HG02943 (cell line): Measurements from ENCODE around the gene BHLHE23.
A peak's percentile ranks its signal among the peaks of the same experiment; 100 is the strongest.

Source experiments
- ATAC-seq: cut with Tn5 transposase; IDR thresholded peaks from one replicate; pipeline ENCODE4 v1.9.1; 2021; ENCODE audit warnings: mild to moderate bottlenecking, low read depth, moderate library complexity; ENCODE audit not compliant: unreplicated experiment

BHLHE23 gene

DNA sequence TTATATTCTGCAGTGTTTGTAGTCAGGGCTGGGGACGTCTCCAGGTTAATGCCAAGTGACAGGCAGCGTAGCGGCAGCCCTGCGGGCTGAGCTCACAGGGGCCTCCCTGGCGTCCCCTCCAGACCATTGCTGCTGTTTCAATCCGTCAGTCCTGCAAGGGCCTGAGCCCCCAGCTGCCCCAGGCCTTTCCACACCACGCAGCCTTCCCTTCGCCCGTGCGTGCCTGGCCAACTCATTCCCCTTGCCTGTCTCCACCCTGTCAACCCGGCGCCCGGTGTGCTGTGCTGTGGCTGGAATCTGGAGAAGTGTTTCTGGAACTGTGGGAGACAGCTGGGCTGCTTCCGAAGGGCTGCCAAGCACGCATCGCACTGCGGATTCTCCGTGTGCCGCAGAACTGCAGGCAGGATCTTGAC is 11.9 kb downstream of the BHLHE23 start:
- ATAC-seq: no peak

DNA sequence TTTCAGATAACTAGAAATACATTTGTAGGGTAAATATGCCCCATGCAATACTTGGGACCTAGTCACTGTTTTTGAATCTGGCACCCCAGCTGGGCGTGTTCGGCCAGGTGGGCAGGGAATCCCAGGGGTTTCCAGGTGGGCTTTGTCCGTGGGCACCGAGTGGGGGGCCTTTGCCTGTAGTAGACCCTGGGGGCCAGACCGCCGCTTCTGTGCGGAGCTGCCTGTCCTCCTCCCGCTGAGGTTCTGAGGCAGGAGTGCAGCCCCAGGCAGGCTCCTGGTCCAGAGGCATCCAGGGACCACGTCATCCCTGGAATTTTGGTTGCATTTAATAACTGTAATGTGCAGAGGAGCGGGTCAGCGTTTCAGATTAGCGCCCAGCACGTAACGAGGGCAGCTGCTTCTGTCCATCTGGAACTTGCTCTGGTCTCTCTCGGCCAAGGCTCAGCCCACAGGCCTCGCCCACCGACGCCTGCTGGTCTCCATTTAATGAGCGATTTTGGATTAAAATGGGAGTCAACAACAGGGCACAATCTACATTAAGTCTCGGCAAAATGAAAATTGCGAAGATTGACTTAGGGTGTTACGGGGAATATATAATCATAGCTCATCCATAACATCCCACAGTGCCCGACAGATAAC is 12.8 kb downstream of the BHLHE23 start:
- no peak for ATAC-seq

DNA sequence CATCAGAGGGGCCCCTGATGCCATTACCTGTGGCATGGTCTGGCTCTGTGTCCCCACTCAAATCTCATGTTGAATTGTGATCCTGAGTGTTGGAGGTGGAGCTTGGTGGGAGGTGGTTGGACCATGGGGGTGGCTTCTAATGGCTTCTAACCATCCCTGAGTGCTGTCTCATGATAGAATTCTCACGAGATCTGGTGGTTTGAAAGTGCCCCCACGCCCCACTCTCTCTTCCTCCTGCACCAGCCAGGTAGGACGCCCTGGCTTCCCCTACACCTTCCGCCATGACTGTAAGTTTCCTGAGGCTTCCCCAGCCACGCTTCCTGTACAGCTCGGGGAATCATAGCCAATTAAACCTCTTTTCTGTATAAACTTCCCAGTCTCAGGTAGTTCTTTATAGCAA is 14.9 kb downstream of the BHLHE23 start:
- ATAC-seq: no peak

DNA sequence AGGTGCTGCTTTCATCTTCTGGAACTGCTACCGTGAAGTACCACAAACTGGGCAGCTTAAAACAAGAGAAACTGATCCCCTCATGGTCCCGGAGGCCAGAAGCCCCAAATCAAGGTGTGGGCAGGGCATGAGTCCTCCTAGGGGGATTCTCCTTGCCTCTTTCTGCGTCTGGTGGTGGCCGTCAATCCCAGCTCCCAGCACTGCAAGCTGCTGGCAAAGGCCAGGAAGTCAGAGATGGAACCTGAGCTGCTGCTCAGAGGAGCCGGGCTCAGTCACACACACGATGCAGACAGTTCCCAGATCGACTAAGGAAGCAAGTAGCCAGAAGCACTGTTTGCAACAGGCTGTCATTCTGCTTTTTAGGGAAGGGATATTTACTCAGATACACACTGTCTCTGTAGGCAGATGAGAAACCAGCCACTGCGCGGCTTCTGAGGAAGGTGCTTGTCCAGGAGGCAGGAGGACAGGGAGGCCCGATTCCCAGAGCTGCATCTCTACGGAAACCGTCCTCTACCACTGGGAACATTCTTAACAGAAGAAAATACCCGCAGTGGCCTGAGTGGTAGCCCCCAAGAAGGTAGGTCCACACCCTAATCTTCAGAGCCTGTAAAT is 15.5 kb downstream of the BHLHE23 start:
- no peak for ATAC-seq

DNA sequence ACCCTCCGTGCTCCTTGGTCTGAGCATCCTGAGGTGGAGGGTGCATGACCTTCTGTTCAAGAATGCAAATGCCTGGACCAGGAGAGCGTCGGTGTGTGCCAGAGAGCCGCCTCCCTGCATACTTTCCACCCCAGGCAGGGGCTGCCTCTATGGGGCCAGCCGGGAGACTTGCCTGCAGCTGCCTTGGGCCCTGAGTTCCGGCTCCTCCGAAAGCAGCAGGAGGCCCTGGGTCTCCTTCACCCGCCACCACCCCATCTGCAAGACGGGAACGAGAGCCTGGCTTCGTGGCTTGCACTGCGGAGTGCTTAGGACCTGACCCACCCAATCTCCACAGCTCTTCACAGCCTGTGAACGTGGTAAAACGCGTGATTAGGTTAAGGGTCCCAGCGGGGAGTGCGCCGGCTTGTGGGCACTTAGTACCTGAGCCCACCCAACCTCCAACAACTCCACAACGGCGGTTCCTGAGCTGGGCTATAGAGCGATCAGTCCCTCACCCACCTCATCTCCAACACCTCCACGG is 16.4 kb downstream of the BHLHE23 start:
- ATAC-seq: no peak

DNA sequence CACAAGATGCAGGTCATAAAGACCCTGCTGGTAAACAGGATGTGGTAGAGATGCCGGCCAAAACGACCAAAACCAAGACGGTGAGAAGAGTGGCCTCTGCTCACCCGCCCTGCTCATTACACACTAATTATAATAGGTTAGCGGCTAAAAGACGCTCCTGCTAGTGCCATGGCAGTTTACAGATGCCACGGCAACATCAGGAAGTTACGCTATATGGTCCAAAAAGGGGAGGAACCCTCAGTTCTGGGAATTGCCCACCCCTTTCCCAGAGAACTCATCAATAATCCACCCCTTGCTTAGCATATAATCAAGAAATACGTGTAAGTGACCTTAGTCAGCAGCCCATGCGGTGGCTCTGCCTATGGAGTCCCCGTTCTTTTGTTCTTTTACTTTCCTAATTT is 17.6 kb downstream of the BHLHE23 start:
- ATAC-seq: no peak

DNA sequence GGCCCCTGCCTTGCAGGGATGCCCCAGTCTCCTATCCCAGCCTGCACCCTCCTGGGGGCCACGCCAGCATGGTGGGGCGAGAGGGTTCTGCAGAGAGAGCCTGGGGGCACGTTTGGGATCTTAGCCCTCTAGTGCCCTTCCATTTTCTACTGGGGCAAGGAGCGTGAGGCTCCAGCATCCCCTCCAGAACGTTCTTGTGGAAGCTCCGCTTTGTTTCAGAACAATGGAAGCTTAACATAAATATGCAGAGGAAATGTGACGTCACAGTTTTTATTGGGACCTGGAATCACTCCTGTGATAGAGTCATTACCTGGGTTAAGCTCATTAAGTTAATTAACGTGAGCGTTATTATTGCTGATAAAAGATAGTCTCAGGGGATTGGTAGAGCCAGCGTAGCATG is 19.6 kb downstream of the BHLHE23 start:
- ATAC-seq: no peak

DNA sequence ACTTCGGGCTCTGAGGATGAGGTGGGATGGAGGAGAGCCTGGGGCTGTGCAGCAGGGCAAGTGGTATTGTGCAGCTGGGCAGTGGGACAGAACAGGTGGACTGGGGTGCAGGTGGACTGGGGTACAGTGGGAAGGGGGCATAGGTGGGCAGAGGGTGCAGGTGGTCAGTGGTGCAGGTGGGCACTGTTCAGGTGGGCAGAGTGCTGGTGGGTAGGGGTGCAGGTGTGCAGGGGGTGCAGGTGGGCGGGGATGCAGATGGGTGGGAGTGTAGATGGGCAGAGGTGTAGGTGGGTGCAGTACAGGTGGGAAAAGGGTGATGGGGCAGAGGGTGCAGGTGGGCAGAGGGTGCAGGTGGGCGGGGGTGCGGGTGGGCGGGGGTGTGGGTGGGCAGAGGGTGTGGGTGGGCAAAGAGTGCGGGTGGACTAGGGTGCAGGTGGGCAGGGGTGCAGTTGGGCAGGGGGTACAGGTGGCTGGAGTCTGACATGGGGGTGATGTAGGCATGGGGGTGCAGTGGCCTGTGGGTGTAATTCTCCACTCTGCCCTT is 20.4 kb downstream of the BHLHE23 start:
- no peak for ATAC-seq

DNA sequence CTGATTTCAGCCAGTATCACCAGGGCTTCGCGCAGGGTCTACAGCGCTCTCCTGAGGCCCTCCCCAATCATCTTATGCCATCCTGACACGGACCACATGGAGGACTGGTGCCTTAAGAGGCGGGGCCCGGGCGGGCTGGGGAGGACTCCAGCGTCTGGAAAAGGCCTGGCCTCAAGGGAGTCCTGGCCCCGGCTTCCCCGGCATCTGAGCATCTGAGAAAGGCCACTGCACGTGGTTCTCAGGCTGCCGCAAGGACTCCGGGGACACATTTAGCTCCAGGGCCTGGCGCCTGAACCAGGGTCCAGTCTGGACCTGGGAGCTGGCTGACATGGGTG is 21.4 kb downstream of the BHLHE23 start:
- ATAC-seq: no peak

DNA sequence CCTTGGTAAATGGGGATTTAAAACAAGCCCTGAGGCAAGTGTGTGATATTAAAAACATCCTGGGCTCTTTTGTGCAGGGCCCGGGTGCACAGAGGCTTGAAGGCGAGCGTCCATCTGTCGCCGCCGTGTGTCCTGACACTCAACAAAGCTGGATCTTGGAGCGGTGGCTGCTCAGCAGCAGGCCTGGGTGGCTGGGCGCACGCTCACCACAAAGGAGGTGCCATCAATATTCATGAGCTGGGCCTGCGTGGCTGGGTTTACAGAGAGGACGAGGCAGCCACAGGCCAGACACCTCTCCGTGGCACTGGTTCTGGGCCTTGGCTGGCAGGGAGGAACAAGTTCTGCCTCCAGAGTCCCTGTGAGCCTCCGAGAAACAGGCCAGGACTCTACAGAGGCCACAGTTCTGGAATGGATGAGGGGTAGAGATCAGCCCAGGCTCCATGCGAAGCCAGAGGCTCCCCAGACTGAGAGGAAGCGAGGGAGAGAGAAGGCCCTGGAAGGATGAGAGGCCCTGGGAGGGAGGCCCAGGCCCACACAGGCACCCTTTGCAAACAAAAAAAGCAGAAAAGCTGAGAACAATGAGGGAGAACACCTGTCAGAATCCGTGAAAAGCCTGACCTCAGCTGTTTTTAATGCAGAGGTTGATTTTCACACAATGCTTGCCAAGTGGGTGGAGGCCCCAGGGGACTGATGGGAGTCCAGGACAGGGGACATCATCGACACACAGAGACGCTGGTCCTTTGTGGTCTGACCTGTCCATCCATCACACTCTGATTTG is 21.9 kb downstream of the BHLHE23 start:
- ATAC-seq: no peak

DNA sequence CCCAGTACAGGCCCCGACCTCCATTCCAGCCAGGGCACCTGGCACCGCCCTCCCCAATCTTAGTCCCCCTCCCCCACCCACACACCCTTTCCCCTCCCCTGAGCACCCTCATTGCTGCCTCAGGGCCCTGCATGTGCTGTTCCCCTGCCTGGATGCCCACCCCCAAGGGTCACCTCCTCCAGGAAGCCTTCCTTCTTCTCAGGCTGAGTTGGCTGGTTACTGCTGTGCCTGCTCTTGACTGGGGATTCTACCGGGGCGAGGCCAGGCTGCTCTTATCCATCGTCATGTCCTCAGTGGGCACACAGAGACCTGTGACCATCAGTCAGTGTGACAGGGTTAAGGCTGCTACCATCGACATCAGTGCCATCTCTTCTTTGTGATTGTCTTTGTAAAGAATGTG is 23.6 kb downstream of the BHLHE23 start:
- ATAC-seq: no peak

DNA sequence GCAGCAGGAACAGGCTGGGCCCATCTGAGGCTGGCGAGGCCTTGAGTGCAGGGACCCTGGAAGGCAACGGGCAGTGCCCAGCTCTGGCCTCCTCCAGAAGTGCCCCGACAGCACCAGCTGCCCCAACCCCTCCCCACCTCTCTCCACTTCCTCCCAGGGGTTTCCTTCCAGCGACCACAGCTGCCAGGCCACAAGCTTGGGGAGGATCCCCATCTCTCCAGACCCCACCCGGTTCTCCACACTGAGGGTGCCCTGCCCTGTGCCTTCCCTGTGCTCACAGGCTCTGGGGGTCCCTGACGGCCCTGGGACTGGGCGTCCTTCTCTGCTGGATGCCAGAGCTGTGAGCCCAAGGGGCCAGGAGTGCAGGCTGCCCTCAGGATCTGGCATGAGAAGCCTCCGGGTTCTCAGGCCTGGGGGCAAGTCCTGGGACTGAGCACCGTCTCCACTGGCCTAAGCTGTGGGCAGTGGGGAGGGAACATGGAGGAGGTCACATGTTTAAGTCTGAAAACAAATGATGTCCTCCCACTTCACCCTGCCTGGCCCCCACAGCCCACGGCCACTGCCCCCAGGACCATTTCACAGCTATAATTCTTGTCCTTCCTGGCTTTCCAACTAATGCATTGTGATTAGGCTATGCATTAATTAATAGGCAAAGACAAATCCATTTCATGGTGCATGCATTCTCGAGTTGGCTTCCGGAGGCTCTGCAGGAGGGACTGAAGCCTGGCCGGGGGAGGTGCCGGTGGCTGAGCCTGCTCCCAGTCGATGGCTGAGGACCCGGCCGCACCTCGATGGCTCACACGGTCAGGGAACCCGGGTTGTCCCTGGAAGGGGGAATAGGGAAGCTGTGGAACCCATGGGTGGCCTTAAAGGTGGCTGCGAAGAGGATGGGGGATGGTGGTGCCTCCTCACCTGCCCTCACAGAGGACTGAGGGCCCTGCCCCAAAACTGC is 24.4 kb downstream of the BHLHE23 start:
- no peak for ATAC-seq

DNA sequence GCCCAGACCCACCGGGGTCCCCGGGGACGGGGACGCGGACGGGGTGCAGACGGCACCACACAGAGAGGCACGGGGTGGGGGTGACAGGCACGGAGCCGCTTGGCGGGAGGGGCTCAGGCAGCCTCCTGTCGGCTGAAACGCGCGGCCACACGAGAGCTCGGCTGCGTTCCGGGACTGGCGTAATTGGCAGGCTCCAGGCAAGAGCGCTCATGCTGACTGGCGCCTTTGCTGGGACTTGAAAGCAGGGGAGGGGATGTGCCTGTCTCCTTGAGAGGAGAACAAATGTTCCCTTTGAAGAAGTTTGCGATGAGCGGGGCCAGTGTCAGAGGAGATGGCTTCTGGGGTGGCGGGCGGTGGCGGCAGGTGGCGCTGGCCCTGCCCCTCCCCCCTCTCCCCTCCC is 25.8 kb downstream of the BHLHE23 start:
- ATAC-seq: no peak

DNA sequence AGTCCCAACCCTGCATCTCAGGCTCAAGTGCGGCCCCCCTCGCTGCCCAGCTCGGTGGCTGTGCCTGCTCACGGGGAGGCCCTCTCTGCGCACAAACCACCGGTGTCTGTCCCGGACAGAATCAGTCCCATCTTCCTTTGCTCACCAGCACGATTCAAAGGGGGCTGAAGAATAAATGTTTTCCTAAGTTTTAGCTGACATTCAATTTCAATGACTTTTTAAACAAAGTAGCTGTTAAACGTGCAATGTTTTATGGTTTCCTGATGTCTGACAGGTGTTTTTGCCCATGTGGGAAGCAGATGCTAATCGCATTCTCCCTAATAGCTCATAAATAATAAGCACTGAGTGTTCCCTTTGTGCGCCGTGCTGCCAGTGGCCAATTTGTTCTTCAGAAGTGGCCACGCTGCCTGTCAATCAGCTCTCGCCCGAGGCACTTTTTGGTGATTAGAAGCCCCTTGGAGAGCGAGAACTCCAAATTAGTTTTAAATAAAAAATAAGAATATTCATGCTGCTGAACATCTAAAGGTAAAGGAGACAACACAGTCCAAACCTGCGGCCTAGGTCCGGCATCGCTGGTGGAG is 26.3 kb downstream of the BHLHE23 start:
- no peak for ATAC-seq

DNA sequence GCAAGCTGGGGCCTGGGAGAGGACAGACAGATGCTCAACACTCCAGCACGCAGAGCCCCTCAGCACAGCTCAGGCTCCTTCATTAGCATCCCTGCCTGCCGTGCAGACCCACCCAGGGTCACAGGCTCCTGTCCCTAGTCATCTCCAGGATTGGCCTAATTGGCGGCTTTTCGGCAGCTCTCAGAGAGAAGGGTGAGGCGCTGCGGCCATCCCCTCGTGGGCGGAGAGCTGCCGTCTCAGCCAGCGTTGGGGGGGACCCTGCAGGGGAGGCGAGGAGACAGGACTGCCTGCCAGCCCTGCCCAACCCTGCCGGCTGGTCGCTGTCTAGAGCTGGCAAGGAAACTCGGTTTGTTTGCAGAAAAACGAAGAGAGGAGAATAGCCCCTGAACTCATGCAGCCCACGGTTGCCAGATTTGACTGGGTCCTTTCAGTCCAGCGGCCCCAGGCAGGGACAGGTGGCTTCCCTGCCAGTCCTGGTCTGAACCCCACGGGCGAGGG is 26.8 kb downstream of the BHLHE23 start:
- no peak for ATAC-seq

DNA sequence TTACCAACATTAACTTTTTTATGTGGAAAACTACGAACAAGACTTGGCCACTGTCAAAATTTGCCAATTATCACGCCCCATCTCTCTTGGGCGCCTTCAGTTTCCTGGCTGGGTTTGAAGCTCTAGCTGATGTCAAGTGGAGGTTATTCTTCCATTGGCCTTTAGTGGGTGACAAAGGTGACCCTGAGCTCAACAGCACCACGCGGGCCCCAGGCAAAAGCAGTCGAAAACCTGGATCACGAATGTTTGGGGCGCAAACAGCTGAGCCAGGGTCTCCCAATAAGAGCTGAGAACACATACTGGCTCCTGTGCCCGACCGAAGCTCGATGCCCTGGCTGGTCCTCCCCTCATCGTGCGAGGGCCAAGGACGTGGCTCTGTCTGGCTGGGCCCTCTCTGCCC is 27.5 kb downstream of the BHLHE23 start:
- no peak for ATAC-seq

DNA sequence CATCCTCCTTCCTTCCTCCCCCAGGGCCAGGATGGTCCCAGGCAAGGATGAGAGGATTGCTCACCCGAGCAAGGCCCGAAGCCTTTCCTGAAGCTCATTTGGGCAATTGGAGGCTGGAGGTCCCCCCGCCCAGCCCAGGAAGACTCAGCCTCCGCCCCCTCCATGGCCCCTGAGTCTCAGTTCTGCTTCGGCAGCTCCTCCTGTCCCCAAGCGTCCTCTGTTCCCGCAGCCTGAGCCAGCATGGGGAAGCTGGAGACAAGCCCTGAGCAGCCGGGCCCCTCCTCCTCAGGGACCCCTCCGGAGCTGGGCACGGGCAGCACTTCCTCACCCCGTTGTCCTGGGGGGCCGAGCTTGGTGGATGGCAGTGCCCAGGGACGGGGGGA is 28.2 kb downstream of the BHLHE23 start:
- no peak for ATAC-seq

DNA sequence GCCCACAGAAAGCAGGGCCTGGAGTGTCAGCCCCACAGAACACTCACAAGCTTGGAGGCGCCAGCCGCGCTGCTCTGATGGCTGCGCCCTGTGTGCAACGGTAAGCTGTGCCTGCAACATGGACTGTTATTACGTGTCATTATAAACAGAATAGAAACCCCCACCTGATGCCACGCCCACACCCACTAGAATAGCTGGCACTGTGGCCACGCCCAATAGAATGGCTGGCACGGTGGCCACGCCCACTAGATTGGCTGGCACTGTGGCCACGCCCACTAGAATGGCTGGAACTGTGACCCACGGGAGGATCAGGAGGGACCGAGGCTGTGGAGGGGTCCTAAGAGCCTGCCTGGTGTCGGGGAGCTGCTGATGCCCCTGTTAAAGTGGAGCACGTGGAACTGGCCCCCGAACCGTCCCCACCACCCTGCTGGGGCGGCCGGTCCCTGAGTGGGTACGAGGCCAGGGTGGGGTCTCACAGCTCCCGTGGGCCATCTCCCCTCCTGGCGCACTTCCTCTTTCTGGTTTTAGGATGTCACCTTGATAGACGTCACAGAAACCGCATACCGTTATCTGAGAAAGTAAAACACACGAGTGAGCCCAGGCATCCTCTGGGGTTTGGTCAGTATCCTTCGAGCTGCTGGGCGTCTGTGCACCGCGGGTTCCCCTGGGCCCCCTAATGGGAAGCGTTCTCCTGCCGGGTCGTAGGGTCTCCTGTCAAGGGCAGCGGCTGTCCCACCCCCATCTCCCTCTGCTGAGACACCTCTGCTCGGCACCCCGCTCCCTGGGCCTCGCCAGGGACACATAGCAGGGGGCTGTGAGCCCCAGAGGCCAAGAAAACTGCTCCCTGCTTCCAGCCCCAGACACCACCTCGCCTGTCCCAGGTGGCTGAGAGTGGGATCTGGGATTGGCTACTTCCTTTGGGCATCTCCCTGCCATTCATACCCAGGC is 28.9 kb downstream of the BHLHE23 start:
- peak; percentile 55 for ATAC-seq

DNA sequence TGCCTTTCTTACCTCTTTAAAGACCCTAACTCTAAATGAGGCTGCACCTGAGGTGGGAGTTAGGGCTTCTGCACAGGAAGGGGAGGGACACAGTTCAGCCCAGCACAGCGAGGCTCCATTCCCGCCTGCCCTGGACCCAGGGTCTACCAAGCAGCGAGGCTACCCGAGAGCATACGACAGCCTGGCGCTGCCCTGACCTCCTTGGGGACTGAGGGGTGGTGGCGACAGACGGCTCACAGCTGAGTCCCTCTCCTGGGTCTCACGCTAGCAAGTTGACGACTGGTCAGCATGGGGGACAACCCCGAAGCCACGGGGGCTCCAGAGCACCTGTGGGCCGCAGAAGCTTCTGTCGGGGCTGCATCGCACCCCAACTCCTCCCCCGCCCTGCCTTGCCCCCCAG is 29.9 kb downstream of the BHLHE23 start:
- ATAC-seq: no peak
